Measurements from ENCODE around the gene CARS1.
A peak's percentile ranks its signal among the peaks of the same experiment; 100 is the strongest.

Gene CARS1

DNA sequence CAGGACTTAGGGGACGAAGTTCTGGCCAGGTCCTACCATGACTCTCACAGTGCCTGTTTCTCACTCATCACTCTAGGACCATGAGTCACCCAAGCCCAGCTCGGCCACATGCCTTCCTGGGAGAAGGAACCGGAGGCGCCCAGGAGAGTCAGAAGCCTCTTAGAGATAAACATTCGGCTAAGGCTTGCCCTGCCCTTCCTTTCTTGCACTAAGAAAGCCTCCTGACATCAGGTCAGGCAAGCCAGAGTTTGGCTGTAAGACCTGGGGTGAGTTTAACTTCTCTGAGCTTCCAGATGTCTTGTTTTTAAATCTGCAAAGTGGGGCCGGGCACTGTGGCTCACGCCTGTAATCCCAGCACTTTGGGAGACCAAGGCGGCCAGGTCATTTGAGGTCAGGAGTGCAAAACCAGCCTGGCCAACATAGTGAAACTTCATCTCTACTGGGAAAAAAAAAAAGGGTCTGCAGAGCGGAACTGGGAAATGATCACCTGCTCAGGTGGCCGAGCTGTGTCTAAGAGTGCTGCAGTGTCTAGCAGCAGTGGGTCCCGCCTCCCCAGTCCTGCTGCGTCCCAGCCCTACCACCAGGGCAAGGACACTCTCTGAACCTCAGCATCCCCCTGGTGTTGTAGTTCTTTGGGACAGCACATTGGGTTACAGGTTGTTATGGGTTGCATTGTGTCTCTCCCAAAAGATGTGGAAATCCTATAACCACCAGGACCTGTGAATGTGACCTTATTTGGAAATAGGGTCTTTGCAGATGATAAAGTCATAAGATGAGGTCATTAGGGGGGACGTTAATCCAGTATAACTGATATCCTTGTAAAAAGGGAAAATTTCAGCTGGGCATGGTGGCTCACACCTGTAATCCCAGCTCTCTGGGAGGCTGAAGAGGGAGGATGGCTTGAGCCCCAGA, 1.8 kb upstream of the CARS1 start:
- DNase-seq: no peak

DNA sequence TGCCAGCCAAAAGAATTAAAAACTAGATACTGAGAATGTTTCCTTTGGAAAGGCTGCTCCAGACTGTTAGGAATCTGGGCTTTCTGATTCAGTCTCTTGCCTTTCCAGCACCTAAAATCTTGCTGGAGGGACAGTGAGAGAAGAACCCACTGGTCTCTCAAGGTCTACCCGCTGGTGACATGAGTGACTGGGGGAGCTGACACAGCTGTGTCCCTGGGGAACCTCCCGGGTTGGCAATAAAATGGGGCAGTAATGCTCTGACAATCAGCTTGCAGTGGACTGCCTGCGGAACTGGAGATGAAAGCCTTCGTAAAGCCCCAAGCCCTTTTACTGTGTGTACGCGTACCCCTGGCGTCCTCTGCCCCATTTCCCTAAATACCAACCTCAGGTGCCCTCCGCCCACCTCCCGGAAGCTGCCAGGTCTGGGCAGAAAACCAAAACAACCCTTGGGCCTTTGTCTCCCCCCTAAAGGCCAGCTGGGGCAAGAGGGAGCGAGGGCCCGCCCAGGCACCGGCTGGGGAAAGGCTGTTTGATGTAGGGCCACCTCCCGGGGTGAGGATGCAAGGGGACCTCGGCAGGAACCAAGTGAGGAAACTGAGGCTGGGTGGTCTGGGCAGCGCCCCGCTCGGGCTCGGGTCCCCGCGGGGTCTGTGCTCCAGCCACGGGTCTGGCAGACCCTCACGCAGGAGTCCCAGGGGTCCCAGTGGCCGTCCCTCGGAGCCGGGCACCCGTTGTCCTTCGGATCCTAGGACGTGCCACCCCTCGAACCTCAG, 741 bp downstream of the CARS1 start:
- peak; percentile 42 for DNase-seq

DNA sequence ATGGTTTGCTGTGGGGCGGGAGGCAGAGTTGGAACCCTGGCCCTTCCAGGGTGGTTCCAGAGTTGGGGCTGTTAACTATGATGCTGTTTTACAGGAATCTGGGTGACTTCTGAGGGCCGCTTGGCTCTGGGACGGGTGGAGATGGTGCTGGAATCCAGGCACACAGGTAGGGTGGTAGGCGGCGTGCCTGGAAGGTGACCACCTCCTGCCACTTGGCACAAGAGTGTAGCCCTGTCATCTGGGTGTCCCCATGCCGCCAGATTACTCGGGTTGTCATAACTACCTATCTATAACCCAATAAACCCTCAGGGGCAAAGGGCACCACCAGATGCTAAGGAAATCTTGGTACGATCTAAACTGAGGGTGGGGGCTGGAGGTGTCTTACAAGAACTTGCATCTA, 1.3 kb downstream of the CARS1 start:
- no peak for DNase-seq

DNA sequence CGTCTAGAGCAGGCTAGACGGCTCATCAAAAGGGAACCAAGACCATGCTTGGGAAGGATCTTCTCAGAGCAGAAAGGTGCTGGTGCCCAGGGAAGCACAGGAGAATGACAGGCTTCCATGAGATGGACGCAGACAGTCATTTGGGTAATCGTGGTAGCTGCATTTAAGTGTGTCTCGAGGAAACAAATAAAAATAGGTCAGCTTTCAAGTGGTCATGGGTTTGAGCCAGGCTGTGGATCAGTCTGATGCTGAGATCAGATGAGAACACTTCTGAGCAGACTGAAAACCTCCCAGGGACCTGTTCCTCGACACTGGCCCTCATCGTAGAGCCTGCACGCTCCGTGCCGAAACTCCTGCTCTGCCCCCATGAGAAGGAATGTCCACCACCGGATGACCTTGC, 4.7 kb downstream of the CARS1 start:
- no peak for DNase-seq

DNA sequence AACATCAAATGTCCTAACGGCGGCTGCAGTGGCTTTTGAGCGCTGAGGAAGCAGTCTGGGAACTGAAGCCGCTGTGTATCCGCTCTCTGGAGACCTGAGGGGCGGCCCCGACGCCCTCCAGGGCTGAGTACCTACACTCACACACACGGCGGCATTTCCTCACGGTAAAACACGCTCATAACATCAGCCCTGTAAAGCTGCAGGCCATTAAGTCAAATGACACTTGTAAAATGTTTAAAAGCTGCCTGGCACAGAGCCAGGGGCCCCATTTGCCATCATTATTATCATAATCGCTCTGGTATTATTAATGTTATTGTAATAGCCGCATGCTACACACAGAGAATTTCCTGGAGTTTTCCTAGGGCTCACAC, 5.1 kb downstream of the CARS1 start:
- no peak for DNase-seq

DNA sequence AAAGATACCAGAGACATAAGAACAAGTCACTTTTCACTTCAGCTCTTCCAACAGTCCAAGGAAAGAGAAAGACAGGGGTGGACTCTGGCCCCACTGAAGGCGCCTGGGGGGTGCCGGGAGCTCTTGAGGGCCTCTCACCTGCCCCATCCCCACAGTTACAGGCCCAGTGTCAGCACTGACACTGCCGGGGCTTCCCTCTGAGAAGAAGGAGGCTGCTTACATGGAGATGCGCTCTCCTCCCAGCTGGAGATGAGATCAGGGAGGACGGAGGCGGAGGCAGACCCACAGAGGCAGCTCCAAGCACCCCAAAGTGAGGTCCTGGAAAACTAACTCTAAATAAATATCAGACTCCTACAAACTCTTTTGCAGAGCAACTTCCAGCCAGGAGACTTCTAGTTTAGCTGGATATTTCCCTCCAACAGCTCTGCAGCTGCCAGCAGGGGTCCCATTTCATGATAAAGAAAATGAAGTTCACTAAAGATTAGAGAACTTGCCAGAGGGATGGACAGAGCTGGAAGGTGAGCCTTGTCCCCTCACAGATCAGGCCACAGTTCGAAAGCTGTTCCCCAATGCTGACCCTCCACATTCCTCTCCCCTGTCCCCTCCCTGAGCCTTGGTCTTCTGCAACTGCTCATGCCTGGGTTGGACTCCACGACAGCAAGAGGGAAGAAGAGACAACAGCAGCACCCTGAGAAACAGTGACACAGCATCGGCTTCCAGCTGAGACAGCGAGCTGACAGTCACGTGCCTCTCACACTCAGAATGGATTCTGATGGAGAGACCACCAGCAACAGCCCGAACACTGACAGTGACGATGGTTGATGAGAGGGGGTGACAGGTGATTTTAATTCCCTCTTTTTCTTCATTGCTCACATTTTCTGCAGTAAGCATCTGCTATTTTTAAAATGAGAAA, 5.8 kb downstream of the CARS1 start:
- DNase-seq: no peak

DNA sequence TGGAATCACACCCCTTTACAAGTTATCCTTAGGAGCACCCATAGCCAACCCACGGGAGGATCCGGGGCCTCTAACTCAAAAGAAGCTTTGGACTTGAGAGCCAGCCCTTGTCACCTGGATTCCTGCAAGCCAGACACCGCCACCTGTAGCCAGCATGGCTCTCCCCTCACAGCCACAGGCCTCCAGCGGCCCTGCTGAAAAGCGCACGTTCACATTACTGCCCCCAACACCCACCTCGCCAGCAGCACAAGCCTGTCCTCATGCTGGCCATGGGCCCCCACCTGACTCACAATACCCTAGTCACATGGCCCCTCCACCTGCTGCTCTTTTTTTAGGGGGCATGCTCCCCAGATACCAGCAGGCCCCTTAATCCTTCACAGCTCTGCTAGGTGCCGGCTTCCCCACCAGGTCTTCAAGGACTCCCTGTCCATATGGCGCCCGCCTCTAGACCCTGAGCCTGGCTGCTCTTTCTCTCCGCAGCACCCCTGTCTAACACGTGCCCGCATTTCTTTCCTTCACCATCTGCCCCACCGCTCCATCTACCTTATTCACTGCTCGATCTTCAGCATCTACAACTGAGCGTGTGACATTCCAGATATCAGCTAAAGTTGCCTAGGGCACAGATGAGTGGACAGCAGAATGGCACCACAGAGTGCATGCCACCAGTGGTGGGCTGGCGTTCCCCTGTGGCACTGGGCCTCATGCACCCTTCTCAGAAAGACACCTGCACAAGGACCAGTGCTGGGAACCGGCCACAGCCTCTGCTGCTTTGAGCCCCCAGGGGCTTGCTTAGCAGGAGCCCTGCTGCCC, 6.6 kb downstream of the CARS1 start:
- DNase-seq: no peak

DNA sequence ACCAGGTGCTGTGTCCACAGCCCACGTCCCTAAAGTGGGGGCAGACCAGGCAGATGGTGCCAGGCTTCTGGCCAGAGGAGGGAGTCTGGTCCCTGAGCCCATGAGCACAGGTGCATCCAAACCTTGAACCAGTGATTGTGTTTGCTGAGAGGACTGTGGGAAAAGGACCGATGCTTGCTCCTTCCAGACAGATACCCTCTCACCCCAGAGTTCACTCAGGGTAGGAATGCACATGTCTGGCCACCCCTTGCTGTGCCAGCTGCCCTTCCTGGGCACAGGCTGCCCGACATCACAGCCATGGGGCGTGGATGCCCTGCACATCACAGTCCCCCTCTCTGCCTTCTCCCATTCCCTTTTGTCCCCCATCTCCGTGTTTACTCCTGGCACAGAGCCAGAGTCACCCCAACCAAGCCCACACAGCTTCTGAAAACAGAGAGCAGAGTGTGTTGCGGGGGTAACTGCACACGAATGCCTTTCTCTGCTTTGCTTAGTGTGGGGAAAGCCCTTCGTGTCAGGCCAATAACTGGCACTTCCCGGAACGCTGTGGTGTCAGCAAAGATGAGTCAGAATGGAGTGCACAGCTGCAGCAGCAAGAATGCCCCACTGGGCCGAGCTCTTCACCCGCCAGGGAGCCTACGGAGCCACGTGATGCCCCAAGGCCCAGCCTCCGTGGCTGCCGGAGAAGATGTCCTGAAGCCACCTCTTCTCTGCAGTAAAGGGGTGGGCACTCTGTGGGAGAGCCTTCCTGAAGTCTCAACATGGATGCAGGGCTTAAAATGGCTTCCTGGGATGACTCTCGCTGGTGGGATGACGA, 7.6 kb downstream of the CARS1 start:
- peak; percentile 64 for DNase-seq

DNA sequence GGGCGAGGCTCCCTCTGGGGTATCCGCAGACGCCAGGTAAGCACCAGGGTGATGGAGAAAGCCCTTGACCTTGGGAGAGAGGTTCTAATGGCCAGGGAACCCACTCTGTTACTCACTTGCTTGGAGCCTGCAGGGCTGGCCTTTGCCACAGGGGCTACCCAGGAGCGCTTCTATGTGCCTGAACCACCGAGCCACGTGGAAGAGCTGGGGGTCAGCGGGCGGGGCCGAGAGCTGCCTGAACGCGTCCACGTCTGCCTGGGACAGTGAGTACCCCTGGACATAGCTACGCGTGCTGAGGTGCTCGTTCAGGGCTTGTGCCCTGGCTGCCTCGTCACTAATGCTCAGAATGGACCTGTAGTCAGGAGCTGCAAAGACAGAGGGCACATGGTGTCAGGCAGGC, 9.6 kb downstream of the CARS1 start:
- no peak for DNase-seq

DNA sequence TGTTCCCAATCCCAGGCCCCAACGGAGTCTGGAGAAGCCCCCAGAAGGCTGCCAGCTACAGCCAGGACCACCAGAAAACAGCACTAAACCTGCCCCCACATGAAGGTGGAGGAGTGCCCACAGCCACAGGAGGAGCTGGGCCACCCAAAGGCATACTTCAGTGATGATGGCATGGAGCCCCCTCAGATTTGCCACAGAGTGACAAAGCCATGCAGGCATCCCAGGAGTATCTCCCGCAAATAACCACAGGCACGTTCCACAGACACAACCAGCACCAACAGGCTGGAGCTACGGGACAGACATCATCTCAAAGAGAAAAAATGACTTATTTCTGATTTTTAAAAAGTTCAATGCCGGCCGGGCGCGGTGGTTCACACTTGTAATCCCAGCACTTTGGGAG, 10.6 kb downstream of the CARS1 start:
- DNase-seq: no peak

DNA sequence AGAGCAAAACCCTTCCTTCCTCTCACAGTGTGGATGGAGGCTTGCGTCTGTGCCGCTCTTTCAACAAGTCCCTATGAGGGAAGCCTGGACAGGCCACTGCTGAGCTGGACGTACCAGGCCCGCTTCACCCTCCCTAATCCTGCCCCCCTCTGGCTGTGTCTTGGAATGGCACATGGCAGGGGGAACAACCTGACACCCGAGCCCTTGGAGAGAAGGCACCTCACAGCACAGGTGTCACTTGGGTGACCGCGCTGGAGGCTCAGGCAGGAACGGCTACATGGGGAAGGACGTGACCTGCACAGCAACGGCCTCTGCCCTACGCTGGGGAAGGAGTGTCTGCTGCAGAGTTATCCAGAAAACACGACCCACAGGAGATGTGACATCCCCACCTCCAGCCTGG, 11.0 kb downstream of the CARS1 start:
- DNase-seq: no peak

DNA sequence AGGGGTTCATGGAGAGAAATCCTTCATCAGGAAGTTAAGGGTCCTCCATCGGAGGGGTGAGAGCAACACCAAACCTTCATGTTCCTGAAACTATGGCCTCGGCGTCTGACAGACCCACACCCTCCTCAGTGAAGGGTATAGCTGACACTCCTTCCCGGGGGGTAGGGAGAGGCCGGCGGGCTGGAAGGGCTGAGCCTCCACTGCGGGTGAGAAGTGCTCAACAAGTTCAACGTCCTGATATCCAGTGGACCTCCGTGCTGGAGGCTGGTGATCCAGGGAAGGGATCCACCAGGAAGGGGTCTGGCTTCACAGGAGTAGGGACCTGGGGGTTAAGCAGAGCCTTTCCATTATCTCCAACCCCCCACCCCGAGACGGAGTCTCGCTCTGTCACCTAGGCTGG, 12.3 kb downstream of the CARS1 start:
- no peak for DNase-seq

DNA sequence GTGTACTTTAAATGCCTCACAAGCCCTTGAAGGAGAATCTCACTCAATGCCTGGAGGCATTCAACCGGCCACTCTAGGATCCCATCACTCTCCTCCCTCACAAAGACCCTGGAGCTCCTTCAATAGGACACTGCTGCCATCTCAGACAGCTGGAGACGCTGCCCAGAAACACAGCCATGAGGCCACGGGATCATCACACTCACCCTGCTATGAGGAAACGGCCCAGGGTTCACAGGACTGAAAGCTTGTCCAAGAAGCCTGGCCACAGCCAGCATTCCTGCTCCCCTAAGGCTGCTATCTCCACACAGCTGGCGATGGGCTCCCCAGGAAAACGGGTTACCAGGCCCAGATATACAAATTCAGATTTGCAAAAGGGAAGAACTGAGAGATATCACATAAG, 13.2 kb downstream of the CARS1 start:
- no peak for DNase-seq

DNA sequence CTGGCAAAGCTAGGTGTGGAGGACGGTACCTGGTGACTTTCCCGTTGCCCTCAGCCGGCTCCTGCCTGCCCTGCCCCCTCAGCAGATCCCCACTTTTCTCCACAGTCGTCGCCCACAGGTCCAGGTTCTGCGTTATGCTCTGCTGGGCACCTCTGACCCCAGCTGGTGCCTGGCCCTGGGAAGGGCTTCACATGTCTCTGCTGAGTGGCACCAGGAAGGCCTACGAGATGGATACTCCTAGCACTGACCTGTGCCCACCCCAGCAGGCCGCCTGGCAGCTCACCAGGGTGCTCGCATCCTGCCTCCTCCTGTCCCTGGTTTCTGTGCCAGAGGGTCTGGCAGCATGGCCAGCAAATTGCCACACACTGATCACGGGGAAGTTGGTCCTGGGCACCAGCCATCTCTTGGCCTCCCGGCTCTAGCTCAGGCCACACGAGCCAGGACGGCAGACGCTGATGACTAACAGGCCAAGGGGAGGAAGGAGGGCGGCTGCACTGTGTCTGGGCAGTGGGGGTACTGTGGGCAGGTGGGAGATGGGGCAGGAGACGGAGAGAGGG, 13.8 kb downstream of the CARS1 start:
- DNase-seq: no peak

DNA sequence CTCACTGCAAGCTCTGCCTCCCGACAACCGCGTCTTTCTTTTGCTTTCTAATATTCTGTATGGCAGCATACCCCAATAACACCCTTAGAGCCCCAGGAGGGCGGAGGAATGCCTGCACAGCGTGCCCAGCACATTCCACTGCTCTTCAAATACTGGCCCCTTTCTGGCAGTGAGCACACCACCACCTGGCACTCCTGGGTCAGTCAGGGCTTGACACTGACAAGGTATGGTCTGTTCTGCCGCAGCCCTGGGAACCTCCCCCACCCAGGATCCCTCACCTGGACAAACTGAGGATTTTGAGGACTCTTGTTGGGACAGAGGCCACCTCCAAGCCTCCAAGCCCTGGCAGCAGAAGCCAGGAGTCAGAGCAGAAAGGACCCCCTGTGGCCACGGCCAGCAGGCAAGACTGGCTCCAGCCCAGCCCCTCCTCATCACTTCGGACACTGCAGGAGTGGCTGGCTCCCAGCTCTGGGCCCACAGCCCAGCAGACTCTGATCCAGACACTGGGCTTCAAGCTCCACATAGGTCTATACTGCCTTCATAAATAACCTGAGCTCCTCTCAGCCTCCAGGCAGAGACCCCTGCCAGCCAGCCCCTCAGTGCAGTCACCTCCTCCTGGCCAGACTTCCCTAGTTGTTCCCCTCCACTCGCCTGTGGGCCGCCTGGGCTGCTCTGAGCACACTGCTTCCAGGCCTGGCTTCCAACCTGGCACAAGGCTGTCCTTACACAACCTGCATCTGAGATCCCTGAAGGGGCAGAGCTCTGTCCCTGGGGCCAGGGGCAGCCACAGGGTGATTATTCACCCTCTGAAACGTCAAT, 14.5 kb downstream of the CARS1 start:
- DNase-seq: no peak

DNA sequence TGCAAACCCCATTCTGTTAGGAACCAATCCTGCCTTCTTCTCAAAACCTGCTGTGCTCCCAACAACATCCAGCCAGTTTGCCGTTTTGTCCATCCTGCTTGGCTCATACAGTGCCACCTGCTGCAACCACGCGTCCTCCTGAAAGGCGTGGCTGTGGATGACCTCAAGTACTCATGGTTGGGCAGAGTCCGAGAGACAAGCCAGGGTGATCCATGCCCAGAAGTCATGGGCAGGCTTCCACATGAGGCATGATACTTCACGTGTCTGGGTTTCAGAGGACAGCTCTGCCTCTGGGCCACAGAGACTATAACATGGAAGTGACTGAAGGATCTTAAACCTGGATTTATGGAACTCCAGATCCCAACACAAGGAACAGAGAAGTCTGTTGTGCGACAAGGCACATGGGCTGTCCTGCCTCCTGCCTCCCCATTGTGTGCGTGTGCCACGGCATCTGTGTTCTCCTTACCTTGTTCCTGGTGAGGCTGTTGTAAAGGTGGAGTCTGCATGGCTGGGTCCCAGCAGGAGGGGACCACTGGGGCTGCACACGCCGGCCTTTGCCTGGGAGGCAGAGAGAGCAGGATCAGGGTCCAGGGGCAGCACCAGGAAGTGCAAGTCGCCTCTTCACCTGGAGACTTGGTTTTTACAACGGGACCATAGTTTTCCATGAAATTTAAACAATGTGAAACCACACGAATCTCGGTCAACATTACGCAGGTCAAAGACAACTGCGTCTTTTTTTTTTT, 15.4 kb downstream of the CARS1 start:
- no peak for DNase-seq

DNA sequence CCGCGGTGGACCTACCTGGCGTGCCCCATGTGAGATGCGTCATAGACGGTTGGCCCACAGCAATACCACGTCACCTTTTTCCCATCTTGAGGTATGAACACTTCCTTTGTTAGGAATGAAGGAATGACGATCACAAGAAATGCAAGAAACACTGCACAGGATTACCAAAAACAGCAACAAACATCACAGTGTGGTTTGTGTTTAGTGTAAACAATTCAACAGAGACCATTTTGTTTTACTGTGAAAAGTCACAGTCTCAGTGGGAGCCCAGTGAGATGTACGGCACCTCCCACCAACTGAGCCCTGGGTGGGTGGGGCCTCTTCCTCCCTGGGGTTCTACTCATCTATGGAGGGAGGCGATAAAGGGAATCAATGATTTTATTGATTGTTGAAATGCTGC, 16.3 kb downstream of the CARS1 start:
- no peak for DNase-seq

DNA sequence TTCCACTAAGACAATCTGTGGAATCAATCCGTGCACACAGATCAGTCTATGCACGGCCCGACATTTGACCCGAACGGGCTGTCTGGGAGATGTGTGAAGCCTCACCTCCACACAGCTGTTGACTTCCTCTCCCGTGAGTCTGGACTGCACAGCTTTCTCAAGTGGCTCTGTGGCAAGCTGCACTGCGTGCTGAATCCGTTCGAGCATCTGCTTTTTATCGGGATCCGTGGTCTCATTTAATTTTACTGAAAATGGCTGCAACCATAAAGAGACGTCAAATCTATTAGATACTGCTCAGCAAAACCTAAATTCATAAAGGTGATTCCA, 19.3 kb downstream of the CARS1 start:
- DNase-seq: no peak

Measured in activated CD4-positive, CD25-positive, alpha-beta regulatory T cell treated with anti-CD3 and anti-CD28 coated beads, Interleukin-2, amount 50 U/mL, for 72 hours (primary cell).